Measurements from ENCODE around the gene CGRRF1. TPM values are rescaled to one million over a fixed set of nuclear protein-coding genes. Genes with fewer than 3 reads are reported as not detected.

CGRRF1 gene
- total RNA-seq, 1 experiment from 2014 or later: 9.1 TPM

GRCh38 chr14:54567639-54568561 is 58.2 kb downstream of the CGRRF1 start:
- H3K36me3 ChIP-seq (replicated peaks; ENCODE audit: control insufficient read depth, insufficient read depth, low read length): no peaks in the 10 kb centered on the region; the same call in 1 of the 2 replicates
- H3K27me3 ChIP-seq (ENCODE audit: control insufficient read depth, insufficient read depth, low read length): peaks cover 3% of the 10 kb centered on the region; the same call in 1 of the 2 replicates
- DNase-seq: peak; percentile 80
- peak overlapping the region; percentile 82 for H3K4me3 ChIP-seq (ENCODE audit: insufficient read depth, low read depth, low read length)

- DNase-seq: peak; percentile 26
- peaks cover 3% of the 10 kb centered on the region; the same call in 1 of the 2 replicates for H3K27me3 ChIP-seq (ENCODE audit: control insufficient read depth, insufficient read depth, low read length)
- H3K4me3 ChIP-seq (ENCODE audit: insufficient read depth, low read depth, low read length): no peak overlapping the region
- H3K36me3 ChIP-seq (replicated peaks; ENCODE audit: control insufficient read depth, insufficient read depth, low read length): no peaks in the 10 kb centered on the region; the same call in 1 of the 2 replicates
Measured at GRCh38 chr14:54568821-54569595, 59.3 kb downstream of the CGRRF1 start.

GRCh38 chr14:54570047-54570446 is 60.3 kb downstream of the CGRRF1 start:
- peaks cover 2% of the 10 kb centered on the region; the same call in 1 of the 2 replicates for H3K27me3 ChIP-seq (ENCODE audit: control insufficient read depth, insufficient read depth, low read length)
- no peak overlapping the region for H3K4me3 ChIP-seq (ENCODE audit: insufficient read depth, low read depth, low read length)
- H3K36me3 ChIP-seq (replicated peaks; ENCODE audit: control insufficient read depth, insufficient read depth, low read length): no peaks in the 10 kb centered on the region; the same call in 1 of the 2 replicates
- DNase-seq: no peak

GRCh38 chr14:54570631-54571415 is 61.1 kb downstream of the CGRRF1 start:
- no peaks in the 10 kb centered on the region; the same call in 1 of the 2 replicates for H3K27me3 ChIP-seq (ENCODE audit: control insufficient read depth, insufficient read depth, low read length)
- no peak overlapping the region for H3K4me3 ChIP-seq (ENCODE audit: insufficient read depth, low read depth, low read length)
- DNase-seq: no peak
- H3K36me3 ChIP-seq (replicated peaks; ENCODE audit: control insufficient read depth, insufficient read depth, low read length): no peaks in the 10 kb centered on the region; the same call in 1 of the 2 replicates

- Histone ChIP-seq H3K36me3 (replicated peaks; ENCODE audit: control insufficient read depth, insufficient read depth, low read length) (no peaks in the 10 kb centered on the region; the same call in 1 of the 2 replicates), H3K4me3 (ENCODE audit: insufficient read depth, low read depth, low read length) (no peak overlapping the region), H3K27me3 (ENCODE audit: control insufficient read depth, insufficient read depth, low read length) (no peaks in the 10 kb centered on the region; the same call in 1 of the 2 replicates)
- DNase-seq: peak; percentile 59
Measured at GRCh38 chr14:54572316-54572715, 62.6 kb downstream of the CGRRF1 start.

GRCh38 chr14:54574528-54574927 is 64.8 kb downstream of the CGRRF1 start:
- no peaks in the 10 kb centered on the region for H3K27me3 ChIP-seq (ENCODE audit: control insufficient read depth, insufficient read depth, low read length)
- no peak overlapping the region for H3K4me3 ChIP-seq (ENCODE audit: insufficient read depth, low read depth, low read length)
- H3K36me3 ChIP-seq (replicated peaks; ENCODE audit: control insufficient read depth, insufficient read depth, low read length): peaks cover 2% of the 10 kb centered on the region
- DNase-seq: no peak

- no peak for DNase-seq
- Histone ChIP-seq H3K27me3 (ENCODE audit: control insufficient read depth, insufficient read depth, low read length) (no peaks in the 10 kb centered on the region), H3K4me3 (ENCODE audit: insufficient read depth, low read depth, low read length) (no peak overlapping the region), H3K36me3 (replicated peaks; ENCODE audit: control insufficient read depth, insufficient read depth, low read length) (peaks cover 2% of the 10 kb centered on the region)
Measured at GRCh38 chr14:54577494-54577893, 67.8 kb downstream of the CGRRF1 start.

GRCh38 chr14:54577977-54578376 is 68.3 kb downstream of the CGRRF1 start:
- H3K36me3 ChIP-seq (replicated peaks; ENCODE audit: control insufficient read depth, insufficient read depth, low read length): peaks cover 2% of the 10 kb centered on the region; the same call in 1 of the 2 replicates
- no peaks in the 10 kb centered on the region for H3K27me3 ChIP-seq (ENCODE audit: control insufficient read depth, insufficient read depth, low read length)
- DNase-seq: no peak
- H3K4me3 ChIP-seq (ENCODE audit: insufficient read depth, low read depth, low read length): no peak overlapping the region

- no peak for DNase-seq
- Histone ChIP-seq H3K4me3 (ENCODE audit: insufficient read depth, low read depth, low read length) (no peak overlapping the region), H3K27me3 (ENCODE audit: control insufficient read depth, insufficient read depth, low read length) (no peaks in the 10 kb centered on the region), H3K36me3 (replicated peaks; ENCODE audit: control insufficient read depth, insufficient read depth, low read length) (peaks cover 2% of the 10 kb centered on the region; the same call in 1 of the 2 replicates)
Measured at GRCh38 chr14:54579621-54580020, 69.9 kb downstream of the CGRRF1 start.

- Histone ChIP-seq H3K4me3 (ENCODE audit: insufficient read depth, low read depth, low read length) (no peak overlapping the region), H3K36me3 (replicated peaks; ENCODE audit: control insufficient read depth, insufficient read depth, low read length) (peaks cover 2% of the 10 kb centered on the region; the same call in 1 of the 2 replicates), H3K27me3 (ENCODE audit: control insufficient read depth, insufficient read depth, low read length) (no peaks in the 10 kb centered on the region)
- no peak for DNase-seq
Measured at GRCh38 chr14:54580933-54581332, 71.2 kb downstream of the CGRRF1 start.

GRCh38 chr14:54582334-54582733 is 72.6 kb downstream of the CGRRF1 start:
- H3K36me3 ChIP-seq (replicated peaks; ENCODE audit: control insufficient read depth, insufficient read depth, low read length): peaks cover 2% of the 10 kb centered on the region; the same call in 1 of the 2 replicates
- DNase-seq: no peak
- no peak overlapping the region for H3K4me3 ChIP-seq (ENCODE audit: insufficient read depth, low read depth, low read length)
- no peaks in the 10 kb centered on the region for H3K27me3 ChIP-seq (ENCODE audit: control insufficient read depth, insufficient read depth, low read length)

GRCh38 chr14:54584097-54584496 is 74.4 kb downstream of the CGRRF1 start:
- no peaks in the 10 kb centered on the region for H3K36me3 ChIP-seq (replicated peaks; ENCODE audit: control insufficient read depth, insufficient read depth, low read length)
- DNase-seq: no peak
- no peaks in the 10 kb centered on the region for H3K27me3 ChIP-seq (ENCODE audit: control insufficient read depth, insufficient read depth, low read length)
- no peak overlapping the region for H3K4me3 ChIP-seq (ENCODE audit: insufficient read depth, low read depth, low read length)

- Histone ChIP-seq H3K27me3 (ENCODE audit: control insufficient read depth, insufficient read depth, low read length) (no peaks in the 10 kb centered on the region), H3K4me3 (ENCODE audit: insufficient read depth, low read depth, low read length) (no peak overlapping the region), H3K36me3 (replicated peaks; ENCODE audit: control insufficient read depth, insufficient read depth, low read length) (no peaks in the 10 kb centered on the region)
- no peak for DNase-seq
Measured at GRCh38 chr14:54585214-54585613, 75.5 kb downstream of the CGRRF1 start.
